BJ (cell line): ENCODE data around the gene HASPIN. TPM values are rescaled to one million over a fixed set of nuclear protein-coding genes. Genes with fewer than 3 reads are reported as not detected.
A peak's percentile ranks its signal among the peaks of the same experiment; 100 is the strongest.
"Not testable (repeated sequence)": the region's sequence is repeated elsewhere in the genome, so short reads cannot be mapped to it uniquely, and the experiment has no call there.

ENCODE experiments used
- CTCF ChIA-PET: fragments of 350-600 bp; formaldehyde crosslinking; extraction: SDS; loops from one replicate; lab custom pipeline; 2021; ENCODE audit warnings: antibody characterized with exemption, inconsistent platforms; lab: Yijun Ruan, JAX
- POLR2A ChIA-PET: fragments of 300-600 bp; sonication (Branson Sonifier 250); formaldehyde crosslinking; extraction: SDS; loops from one replicate; lab custom pipeline; 2021; ENCODE audit warnings: antibody characterized with exemption; lab: Charles Lee
- DNase-seq: peaks from one replicate; pipeline ENCODE4 v3.0.0-alpha.2; 2011; ENCODE audit warnings: low read depth
- H3K27me3 ChIP-seq: 2 replicates; pipeline ENCODE4 v1.6.0; 2011; ENCODE audit warnings: low read length; ENCODE audit not compliant: control insufficient read depth, insufficient read depth
- H3K36me3 ChIP-seq: 2 replicates; pipeline ENCODE4 v1.5.1; 2011; ENCODE audit warnings: low read length; ENCODE audit not compliant: control insufficient read depth, insufficient read depth
- H3K4me3 ChIP-seq: 2 replicates; pipeline ENCODE4 v1.5.1; 2011; ENCODE audit warnings: low read depth, mild to moderate bottlenecking, control low read depth, low read length
- CTCF ChIP-seq: IDR thresholded peaks from 2 replicates; pipeline ENCODE4 v1.5.1; 2011; ENCODE audit warnings: low read depth, mild to moderate bottlenecking, control low read depth, inconsistent platforms, low read length, moderate library complexity; ENCODE audit not compliant: insufficient read depth
- polyA plus RNA-seq: library from polyadenylated mRNA; depleted of rRNA; stranded (reverse); fragments of >200 nt; gene quantifications from 2 replicates; pipeline ENCODE4 v1.2.3, GENCODE V29; 2011

The HASPIN gene
- polyA plus RNA-seq, 1 experiment, result 2.1 TPM

- Histone ChIP-seq H3K36me3 (no peaks in the 10 kb centered on the region; the same call in 1 of the 2 replicates), H3K27me3 (no peaks in the 10 kb centered on the region), H3K4me3 (peak overlapping the region; percentile 77)
- CTCF ChIA-PET, result interaction anchor here (0.5 to 3.6 kb wide), 3 partner anchors 9 to 24 kb away, joined by 3 to 19 read pairs (median 6); no protein-coding TSS in a partner anchor
- no peak for DNase-seq
- no peak for TF ChIP-seq CTCF
- POLR2A ChIA-PET, result no interaction called here
Measured at GRCh38 chr17:3724378-3725077, 825 bp downstream of the HASPIN start.

GRCh38 chr17:3727041-3727440, 3.3 kb downstream of the HASPIN start:
- ChIA-PET CTCF (interaction anchor here (0.6 to 3.0 kb wide), 5 partner anchors 9 to 119 kb away, joined by 3 to 16 read pairs (median 4); partner anchors contain the start of gene NCBP3), POLR2A (no interaction called here)
- no peak overlapping the region for H3K4me3 ChIP-seq

GRCh38 chr17:3728099-3728498, 4.4 kb downstream of the HASPIN start:
- POLR2A ChIA-PET, H3K4me3 ChIP-seq, H3K27me3 ChIP-seq, H3K36me3 ChIP-seq, DNase-seq: not testable (repeated sequence)
- CTCF ChIA-PET, result interaction anchor here (0.6 to 3.0 kb wide), 4 partner anchors 10 to 339 kb away, joined by 3 to 16 read pairs (median 3); no protein-coding TSS in a partner anchor

More at GRCh38 chr17:3727041-3727440, 3.3 kb downstream of the HASPIN start:
- no peaks in the 10 kb centered on the region; the same call in 1 of the 2 replicates for H3K36me3 ChIP-seq
- DNase-seq, result no peak
- no peaks in the 10 kb centered on the region for H3K27me3 ChIP-seq
- no peak for TF ChIP-seq CTCF

GRCh38 chr17:3729881-3730280, 6.2 kb downstream of the HASPIN start:
- Histone ChIP-seq H3K36me3 (no peaks in the 10 kb centered on the region; the same call in 1 of the 2 replicates), H3K27me3 (no peaks in the 10 kb centered on the region), H3K4me3 (no peak overlapping the region)
- DNase-seq, result no peak
- ChIA-PET CTCF (interaction anchor here (1.2 to 1.3 kb wide), 2 partner anchors 8 to 114 kb away, joined by 4 to 5 read pairs; no protein-coding TSS in a partner anchor), POLR2A (no interaction called here)
- TF ChIP-seq CTCF, result no peak

DNA sequence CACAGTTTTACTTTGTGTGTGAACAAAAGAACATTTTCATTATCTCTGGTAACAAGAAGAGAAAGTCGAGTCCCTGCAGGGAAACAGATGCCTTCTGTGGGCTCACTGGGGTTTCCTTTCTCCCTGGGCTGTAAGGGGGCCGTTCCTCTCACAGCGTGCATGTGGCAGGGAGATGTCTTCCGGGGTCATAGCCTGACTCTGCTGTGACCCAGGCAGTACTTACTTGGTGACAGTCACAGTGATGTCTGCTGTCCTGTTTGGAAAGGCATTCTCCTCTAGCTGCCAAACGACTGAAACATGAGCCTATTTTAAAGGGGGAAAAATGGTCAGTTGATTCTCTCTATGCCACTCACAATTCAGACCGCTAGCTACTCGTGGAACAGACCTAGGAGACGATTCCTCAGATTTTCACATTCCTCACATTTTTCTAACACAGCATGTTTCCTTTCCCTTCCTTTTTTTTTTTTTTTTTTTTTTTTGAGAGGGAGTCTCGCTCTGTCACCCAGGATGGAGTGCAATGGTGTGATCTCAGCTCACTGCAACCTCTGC, 7.3 kb downstream of the HASPIN start:
- Histone ChIP-seq H3K27me3 (no peaks in the 10 kb centered on the region), H3K36me3 (no peaks in the 10 kb centered on the region; the same call in 1 of the 2 replicates), H3K4me3 (no peak overlapping the region)
- DNase-seq, result no peak
- no peak for TF ChIP-seq CTCF
- ChIA-PET POLR2A (interaction anchor here (0.7 kb wide), 1 partner anchor 68 kb away, joined by 6 read pairs; no protein-coding TSS in a partner anchor), CTCF (interaction anchor here (1.3 kb wide), 1 partner anchor 113 kb away, joined by 4 read pairs; no protein-coding TSS in a partner anchor)
